Measurements from ENCODE around the gene GMDS.

DNA sequence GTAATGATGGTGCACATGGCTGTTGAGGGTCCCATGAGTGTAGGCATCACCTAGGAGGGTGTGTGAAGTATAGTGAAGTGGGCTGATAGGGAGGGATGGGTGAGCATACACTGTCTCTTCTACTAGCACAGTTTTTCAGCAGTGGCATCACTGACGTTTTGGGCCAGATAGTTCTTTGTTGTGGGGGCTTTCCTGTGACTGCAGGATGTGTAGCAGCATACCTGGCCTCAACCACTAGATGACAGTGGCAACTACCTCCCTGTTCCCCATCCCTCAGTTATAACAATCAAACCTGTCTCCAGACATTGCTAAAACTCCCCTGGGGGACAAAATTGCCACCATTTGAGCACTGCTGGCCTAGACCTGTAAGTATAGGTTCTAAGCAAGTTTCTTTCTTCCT, 396.7 kb downstream of the GMDS start:
- TF ChIP-seq EZH2 (IDR thresholded peaks at IDR 0.05; ENCODE audit: borderline replicate concordance, low read depth, low read length, severe bottlenecking), result no peak
- TF ChIP-seq, protein P1, sequence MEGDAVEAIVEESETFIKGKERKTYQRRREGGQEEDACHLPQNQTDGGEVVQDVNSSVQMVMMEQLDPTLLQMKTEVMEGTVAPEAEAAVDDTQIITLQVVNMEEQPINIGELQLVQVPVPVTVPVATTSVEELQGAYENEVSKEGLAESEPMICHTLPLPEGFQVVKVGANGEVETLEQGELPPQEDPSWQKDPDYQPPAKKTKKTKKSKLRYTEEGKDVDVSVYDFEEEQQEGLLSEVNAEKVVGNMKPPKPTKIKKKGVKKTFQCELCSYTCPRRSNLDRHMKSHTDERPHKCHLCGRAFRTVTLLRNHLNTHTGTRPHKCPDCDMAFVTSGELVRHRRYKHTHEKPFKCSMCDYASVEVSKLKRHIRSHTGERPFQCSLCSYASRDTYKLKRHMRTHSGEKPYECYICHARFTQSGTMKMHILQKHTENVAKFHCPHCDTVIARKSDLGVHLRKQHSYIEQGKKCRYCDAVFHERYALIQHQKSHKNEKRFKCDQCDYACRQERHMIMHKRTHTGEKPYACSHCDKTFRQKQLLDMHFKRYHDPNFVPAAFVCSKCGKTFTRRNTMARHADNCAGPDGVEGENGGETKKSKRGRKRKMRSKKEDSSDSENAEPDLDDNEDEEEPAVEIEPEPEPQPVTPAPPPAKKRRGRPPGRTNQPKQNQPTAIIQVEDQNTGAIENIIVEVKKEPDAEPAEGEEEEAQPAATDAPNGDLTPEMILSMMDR (IDR thresholded peaks at IDR 0.05; ENCODE audit: extremely low read depth in 1 of 2, insufficient read depth in 1 of 2, low read depth in 1 of 2, low read length in 2 of 2), result no peak
- TF ChIP-seq POLR2AphosphoS5 (IDR thresholded peaks at IDR 0.05; ENCODE audit: insufficient read depth, low read depth, low read length), result no peak
- no peak for TF ChIP-seq POLR2A (IDR thresholded peaks at IDR 0.05; ENCODE audit: low read depth, low read length)
- TF ChIP-seq MYC (IDR thresholded peaks at IDR 0.05; ENCODE audit: low read depth, low read length), result no peak
- TF ChIP-seq JUN (IDR thresholded peaks at IDR 0.05; ENCODE audit: borderline replicate concordance, insufficient read depth, insufficient read length, low read depth), result no peak
- TF ChIP-seq GATA2 (IDR thresholded peaks at IDR 0.05; ENCODE audit: insufficient read depth, insufficient read length, low read depth, low read length), result no peak

Data from endothelial cell of umbilical vein (primary cell).